HepG2 (cell line): ENCODE measurements around the gene SMAD3. TPM values are rescaled to one million over a fixed set of nuclear protein-coding genes. Genes with fewer than 3 reads are reported as not detected.

Source experiments
- MYNN ChIP-seq: sonication (generic); formaldehyde crosslinking; IDR thresholded peaks from 2 replicates; pipeline ENCODE4 v1.4.0; 2020; ENCODE audit warnings: mild to moderate bottlenecking, low read depth, missing genetic modification reagents
- POLR2AphosphoS2 ChIP-seq: IDR thresholded peaks from 2 replicates; pipeline ENCODE4 v1.6.1; 2011; ENCODE audit warnings: low read depth, low read length, improper control_type of control experiment
- RFX5 ChIP-seq: IDR thresholded peaks from 2 replicates; pipeline ENCODE4 v1.6.1; 2011; ENCODE audit warnings: low read depth, low read length, improper control_type of control experiment
- SRSF9 ChIP-seq: fragments of 200-400 bp; formaldehyde crosslinking; IDR thresholded peaks from 2 replicates; pipeline ENCODE4 v1.6.1; 2018; ENCODE audit warnings: borderline replicate concordance, mild to moderate bottlenecking, low read depth, low read length; ENCODE audit not compliant: insufficient read depth, poor library complexity, severe bottlenecking
- TGIF2 ChIP-seq: IDR thresholded peaks from 2 replicates; pipeline ENCODE4 v1.6.1; 2016; ENCODE audit warnings: control low read depth, missing compliant biosample characterization
- YEATS2 ChIP-seq: sonication (generic); formaldehyde crosslinking; IDR thresholded peaks from 2 replicates; pipeline ENCODE4 v1.4.0; 2020; ENCODE audit warnings: missing genetic modification reagents, borderline replicate concordance
- ZNF333 ChIP-seq: sonication (generic); formaldehyde crosslinking; IDR thresholded peaks from 2 replicates; pipeline ENCODE4 v1.4.0; 2020; ENCODE audit warnings: mild to moderate bottlenecking, missing genetic modification reagents, borderline replicate concordance
- ZNF460 ChIP-seq: sonication (generic); formaldehyde crosslinking; IDR thresholded peaks from 2 replicates; pipeline ENCODE4 v1.5.1; 2020; ENCODE audit warnings: missing genetic modification reagents, mild to moderate bottlenecking, borderline replicate concordance
- ZNF878 ChIP-seq: sonication (generic); formaldehyde crosslinking; IDR thresholded peaks from 2 replicates; pipeline ENCODE4 v1.8.1; 2023; ENCODE audit warnings: mild to moderate bottlenecking, missing genetic modification reagents, moderate library complexity
- polyA plus RNA-seq, 8 experiments: library from polyadenylated mRNA; depleted of rRNA in 3 of 8; stranded (reverse) in 7 of 8; unstranded in 1 of 8; fragments of >200 nt; fragmentation: Illumina TruSeq in 4 of 8; extraction: Trizol in 4 of 8; gene quantifications; 2 replicates each; pipeline versions ENCODE4 v1.2.1 to v1.2.3, GENCODE V29; 2011 to 2016; ENCODE audit warnings: low read depth in 4 of 8, missing spikeins in 1 of 8, mixed read lengths in 1 of 8; ENCODE audit not compliant: insufficient read depth in 1 of 8
- total RNA-seq, 5 experiments: library from RNA; depleted of rRNA; stranded (reverse); fragments of >200 nt; fragmentation: Illumina TruSeq; extraction: Trizol; gene quantifications; 2 replicates each; pipeline ENCODE4 v1.2.3, GENCODE V29; 2016; ENCODE audit warnings: low read depth in 1 of 5
- TF ChIP-seq, protein P1 (sequence below): sonication (generic); formaldehyde crosslinking; IDR thresholded peaks from 2 replicates; pipeline ENCODE4 v1.8.1; 2023; ENCODE audit warnings: mild to moderate bottlenecking, missing genetic modification reagents
- TF ChIP-seq, protein P2 (sequence below): sonication (generic); formaldehyde crosslinking; IDR thresholded peaks from 2 replicates; pipeline ENCODE4 v1.8.1; 2023; ENCODE audit warnings: missing genetic modification reagents, mild to moderate bottlenecking, borderline replicate concordance

The SMAD3 gene
- total and polyA plus RNA-seq, 2 of the 13 experiments (the other 11 are each of a cell fraction or from before 2014, with no cell fraction given), result 8.6 to 56.3 TPM

- TF ChIP-seq, protein P1, sequence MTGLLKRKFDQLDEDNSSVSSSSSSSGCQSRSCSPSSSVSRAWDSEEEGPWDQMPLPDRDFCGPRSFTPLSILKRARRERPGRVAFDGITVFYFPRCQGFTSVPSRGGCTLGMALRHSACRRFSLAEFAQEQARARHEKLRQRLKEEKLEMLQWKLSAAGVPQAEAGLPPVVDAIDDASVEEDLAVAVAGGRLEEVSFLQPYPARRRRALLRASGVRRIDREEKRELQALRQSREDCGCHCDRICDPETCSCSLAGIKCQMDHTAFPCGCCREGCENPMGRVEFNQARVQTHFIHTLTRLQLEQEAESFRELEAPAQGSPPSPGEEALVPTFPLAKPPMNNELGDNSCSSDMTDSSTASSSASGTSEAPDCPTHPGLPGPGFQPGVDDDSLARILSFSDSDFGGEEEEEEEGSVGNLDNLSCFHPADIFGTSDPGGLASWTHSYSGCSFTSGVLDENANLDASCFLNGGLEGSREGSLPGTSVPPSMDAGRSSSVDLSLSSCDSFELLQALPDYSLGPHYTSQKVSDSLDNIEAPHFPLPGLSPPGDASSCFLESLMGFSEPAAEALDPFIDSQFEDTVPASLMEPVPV (CRISPR knock-in tag), result no peak
- TF ChIP-seq MYNN, result no peak
- no peak for TF ChIP-seq ZNF878
- no peak for TF ChIP-seq TGIF2 (CRISPR knock-in tag)
- no peak for TF ChIP-seq ZNF460 (CRISPR knock-in tag)
- no peak for TF ChIP-seq POLR2AphosphoS2
- TF ChIP-seq, protein P2, sequence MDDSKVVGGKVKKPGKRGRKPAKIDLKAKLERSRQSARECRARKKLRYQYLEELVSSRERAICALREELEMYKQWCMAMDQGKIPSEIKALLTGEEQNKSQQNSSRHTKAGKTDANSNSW (CRISPR knock-in tag), result no peak
- no peak for TF ChIP-seq ZNF333
- no peak for TF ChIP-seq YEATS2 (CRISPR knock-in tag)
- no peak for TF ChIP-seq SRSF9
- no peak for TF ChIP-seq RFX5
These were observed 167.2 kb downstream of the SMAD3 start (continued) for GRCh38 chr15:67232591-67232990.
